Stomach (tissue), 4 donors: ENCODE results near the gene MVB12A.

Experiments
- CTCF ChIP-seq, 7 experiments: fragments of 450-650 bp in 4 of 7; fragments of 200-600 bp in 3 of 7; sonication (generic) in 3 of 7; IDR thresholded peaks; one replicate each; pipeline ENCODE4 v1.5.1; 2016 to 2019; ENCODE audit warnings: antibody characterized with exemption in 7 of 7, control low read depth in 2 of 7, mild to moderate bottlenecking in 1 of 7
- EP300 ChIP-seq: sonication (generic); formaldehyde crosslinking; IDR thresholded peaks from one replicate; pipeline ENCODE4 v1.6.1; 2017; ENCODE audit warnings: antibody characterized with exemption
- POLR2A ChIP-seq, 4 donors: fragments of 450-650 bp; IDR thresholded peaks; one replicate each; pipeline ENCODE4 v1.6.1; 2016; ENCODE audit warnings: antibody characterized with exemption in 4 of 4, control low read depth in 2 of 4, mild to moderate bottlenecking in 1 of 4, moderate library complexity in 1 of 4
- POLR2AphosphoS5 ChIP-seq, 3 donors: sonication (generic); formaldehyde crosslinking; IDR thresholded peaks; one replicate each; pipeline ENCODE4 v1.6.1; 2016; ENCODE audit warnings: antibody characterized with exemption in 3 of 3

- TF ChIP-seq CTCF (IDR thresholded peaks at IDR 0.05) = no peak
- no peak for TF ChIP-seq EP300
- TF ChIP-seq POLR2AphosphoS5 (IDR thresholded peaks at IDR 0.05) = peak in 2 of 3 donors; percentile 36 to 72
- TF ChIP-seq POLR2A (IDR thresholded peaks at IDR 0.05) = no peak
These were observed 50.4 kb downstream of the MVB12A start, which contains the start of gene SLC27A1 for GRCh38 chr19:17470068-17470841.
